Measurements from ENCODE around the gene KCNE2.

KCNE2 gene

GRCh38 chr21:34362136-34362444 is 1.7 kb upstream of the KCNE2 start:
- H3K36me3 ChIP-seq (ENCODE audit: control insufficient read depth in 2 of 2, insufficient read depth in 1 of 2, low read length in 2 of 2) = no peaks in the 10 kb centered on the region
- ChIA-PET POLR2A (no interaction called here), CTCF (interaction anchor here (0.5 to 5.2 kb wide), 31 partner anchors 9 to 1933 kb away, joined by 3 to 41 read pairs (median 4); no protein-coding TSS in a partner anchor)
- no peaks in the 10 kb centered on the region; the same call in 1 of the 2 replicates for H3K9me3 ChIP-seq (ENCODE audit: control insufficient read depth, insufficient read depth, low read depth, low read length)
- H3K4me3 ChIP-seq (ENCODE audit: low read depth, low read length) = no peak overlapping the region
- TF ChIP-seq KLF8 (tag by site-specific recombination; IDR thresholded peaks at IDR 0.05) = no peak
- TF ChIP-seq ZNF157 (tag by site-specific recombination; IDR thresholded peaks at IDR 0.05) = no peak
- TF ChIP-seq YY1 (tag by site-specific recombination; IDR thresholded peaks at IDR 0.05) = peak; percentile 5
- TF ChIP-seq KLF7 (tag by site-specific recombination; IDR thresholded peaks at IDR 0.05; ENCODE audit: borderline replicate concordance) = no peak
- 0 out of 2 replicates have a peak, but pooled peaks have one; percentile 0 for TF ChIP-seq ZNF660 (tag by site-specific recombination; IDR thresholded peaks at IDR 0.05)
- 0 out of 2 replicates have a peak, but pooled peaks have one; percentile 1 for TF ChIP-seq ZNF561 (tag by site-specific recombination; IDR thresholded peaks at IDR 0.05; ENCODE audit: borderline replicate concordance)
- no peak for TF ChIP-seq ZNF449 (tag by site-specific recombination; IDR thresholded peaks at IDR 0.05)
- TF ChIP-seq PRDM10 (tag by site-specific recombination; IDR thresholded peaks at IDR 0.05) = no peak
- no peaks in the 10 kb centered on the region for H3K4me1 ChIP-seq (ENCODE audit: control insufficient read depth, insufficient read depth, low read length)
- no peak overlapping the region for H3K27ac ChIP-seq (ENCODE audit: extremely low read depth, low read depth, low read length)

DNA sequence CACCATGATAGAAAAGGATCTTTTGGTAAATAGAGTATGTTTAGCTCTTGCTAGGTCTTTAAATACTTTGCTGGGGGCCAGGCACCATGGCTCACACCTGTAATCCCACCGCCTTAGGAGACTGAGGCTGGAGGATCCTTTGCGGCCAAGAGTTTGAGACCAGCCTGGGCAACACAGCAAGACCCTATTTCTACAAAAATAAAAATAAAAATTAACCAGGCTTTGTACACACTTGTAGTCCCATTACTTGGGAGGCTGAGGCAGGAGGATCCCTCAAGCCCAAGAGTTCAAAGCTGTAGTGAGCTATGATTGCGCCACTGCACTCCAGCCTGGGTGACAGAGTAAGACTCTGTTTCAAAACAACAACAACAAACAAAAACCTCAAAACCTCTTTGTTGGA is 1.1 kb upstream of the KCNE2 start:
- Histone ChIP-seq H3K27ac (ENCODE audit: extremely low read depth, low read depth, low read length) (no peak overlapping the region), H3K36me3 (ENCODE audit: control insufficient read depth in 2 of 2, insufficient read depth in 1 of 2, low read length in 2 of 2) (no peaks in the 10 kb centered on the region), H3K4me1 (ENCODE audit: control insufficient read depth, insufficient read depth, low read length) (no peaks in the 10 kb centered on the region), H3K4me3 (ENCODE audit: low read depth, low read length) (no peak overlapping the region), H3K9me3 (ENCODE audit: control insufficient read depth, insufficient read depth, low read depth, low read length) (no peaks in the 10 kb centered on the region; the same call in 1 of the 2 replicates)
- ChIA-PET POLR2A (no interaction called here), CTCF (interaction anchor here (0.5 to 5.2 kb wide), 35 partner anchors 8 to 1932 kb away, joined by 3 to 41 read pairs (median 4); no protein-coding TSS in a partner anchor)
- TF ChIP-seq ZNF121 (tag by site-specific recombination; IDR thresholded peaks at IDR 0.05) (peak; percentile 51; the same call in 1 of the 2 replicates), ZNF792 (tag by site-specific recombination; IDR thresholded peaks at IDR 0.05) (no peak)

- Histone ChIP-seq H3K36me3 (ENCODE audit: control insufficient read depth in 2 of 2, insufficient read depth in 1 of 2, low read length in 2 of 2) (no peaks in the 10 kb centered on the region), H3K4me1 (ENCODE audit: control insufficient read depth, insufficient read depth, low read length) (no peaks in the 10 kb centered on the region), H3K4me3 (ENCODE audit: low read depth, low read length) (no peak overlapping the region), H3K9me3 (ENCODE audit: control insufficient read depth, insufficient read depth, low read depth, low read length) (no peaks in the 10 kb centered on the region), H3K27ac (ENCODE audit: extremely low read depth, low read depth, low read length) (no peak overlapping the region)
- ChIA-PET POLR2A (no interaction called here), CTCF (interaction anchor here (1.0 to 1.2 kb wide), 2 partner anchors 17 to 145 kb away, joined by 3 to 4 read pairs; no protein-coding TSS in a partner anchor)
- no peak for TF ChIP-seq ZNF341 (tag by site-specific recombination; IDR thresholded peaks at IDR 0.05; ENCODE audit: low read depth)
- TF ChIP-seq ZNF311 (tag by site-specific recombination; IDR thresholded peaks at IDR 0.05; ENCODE audit: borderline replicate concordance) = no peak
- TF ChIP-seq ZNF138 (tag by site-specific recombination; IDR thresholded peaks at IDR 0.05; ENCODE audit: borderline replicate concordance) = no peak
- TF ChIP-seq, protein P1, sequence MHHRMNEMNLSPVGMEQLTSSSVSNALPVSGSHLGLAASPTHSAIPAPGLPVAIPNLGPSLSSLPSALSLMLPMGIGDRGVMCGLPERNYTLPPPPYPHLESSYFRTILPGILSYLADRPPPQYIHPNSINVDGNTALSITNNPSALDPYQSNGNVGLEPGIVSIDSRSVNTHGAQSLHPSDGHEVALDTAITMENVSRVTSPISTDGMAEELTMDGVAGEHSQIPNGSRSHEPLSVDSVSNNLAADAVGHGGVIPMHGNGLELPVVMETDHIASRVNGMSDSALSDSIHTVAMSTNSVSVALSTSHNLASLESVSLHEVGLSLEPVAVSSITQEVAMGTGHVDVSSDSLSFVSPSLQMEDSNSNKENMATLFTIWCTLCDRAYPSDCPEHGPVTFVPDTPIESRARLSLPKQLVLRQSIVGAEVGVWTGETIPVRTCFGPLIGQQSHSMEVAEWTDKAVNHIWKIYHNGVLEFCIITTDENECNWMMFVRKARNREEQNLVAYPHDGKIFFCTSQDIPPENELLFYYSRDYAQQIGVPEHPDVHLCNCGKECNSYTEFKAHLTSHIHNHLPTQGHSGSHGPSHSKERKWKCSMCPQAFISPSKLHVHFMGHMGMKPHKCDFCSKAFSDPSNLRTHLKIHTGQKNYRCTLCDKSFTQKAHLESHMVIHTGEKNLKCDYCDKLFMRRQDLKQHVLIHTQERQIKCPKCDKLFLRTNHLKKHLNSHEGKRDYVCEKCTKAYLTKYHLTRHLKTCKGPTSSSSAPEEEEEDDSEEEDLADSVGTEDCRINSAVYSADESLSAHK (tag by site-specific recombination; IDR thresholded peaks at IDR 0.05) = no peak
- TF ChIP-seq ZNF175 (tag by site-specific recombination; IDR thresholded peaks at IDR 0.05) = no peak
- no peak for TF ChIP-seq ZNF146 (tag by site-specific recombination; IDR thresholded peaks at IDR 0.05)
- TF ChIP-seq ZNF548 (tag by site-specific recombination; IDR thresholded peaks at IDR 0.05) = no peak
- TF ChIP-seq, protein P2, sequence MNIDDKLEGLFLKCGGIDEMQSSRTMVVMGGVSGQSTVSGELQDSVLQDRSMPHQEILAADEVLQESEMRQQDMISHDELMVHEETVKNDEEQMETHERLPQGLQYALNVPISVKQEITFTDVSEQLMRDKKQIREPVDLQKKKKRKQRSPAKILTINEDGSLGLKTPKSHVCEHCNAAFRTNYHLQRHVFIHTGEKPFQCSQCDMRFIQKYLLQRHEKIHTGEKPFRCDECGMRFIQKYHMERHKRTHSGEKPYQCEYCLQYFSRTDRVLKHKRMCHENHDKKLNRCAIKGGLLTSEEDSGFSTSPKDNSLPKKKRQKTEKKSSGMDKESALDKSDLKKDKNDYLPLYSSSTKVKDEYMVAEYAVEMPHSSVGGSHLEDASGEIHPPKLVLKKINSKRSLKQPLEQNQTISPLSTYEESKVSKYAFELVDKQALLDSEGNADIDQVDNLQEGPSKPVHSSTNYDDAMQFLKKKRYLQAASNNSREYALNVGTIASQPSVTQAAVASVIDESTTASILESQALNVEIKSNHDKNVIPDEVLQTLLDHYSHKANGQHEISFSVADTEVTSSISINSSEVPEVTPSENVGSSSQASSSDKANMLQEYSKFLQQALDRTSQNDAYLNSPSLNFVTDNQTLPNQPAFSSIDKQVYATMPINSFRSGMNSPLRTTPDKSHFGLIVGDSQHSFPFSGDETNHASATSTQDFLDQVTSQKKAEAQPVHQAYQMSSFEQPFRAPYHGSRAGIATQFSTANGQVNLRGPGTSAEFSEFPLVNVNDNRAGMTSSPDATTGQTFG (tag by site-specific recombination; IDR thresholded peaks at IDR 0.05; ENCODE audit: borderline replicate concordance) = no peak
- TF ChIP-seq ZNF223 (tag by site-specific recombination; IDR thresholded peaks at IDR 0.05) = no peak
- TF ChIP-seq, protein P3, sequence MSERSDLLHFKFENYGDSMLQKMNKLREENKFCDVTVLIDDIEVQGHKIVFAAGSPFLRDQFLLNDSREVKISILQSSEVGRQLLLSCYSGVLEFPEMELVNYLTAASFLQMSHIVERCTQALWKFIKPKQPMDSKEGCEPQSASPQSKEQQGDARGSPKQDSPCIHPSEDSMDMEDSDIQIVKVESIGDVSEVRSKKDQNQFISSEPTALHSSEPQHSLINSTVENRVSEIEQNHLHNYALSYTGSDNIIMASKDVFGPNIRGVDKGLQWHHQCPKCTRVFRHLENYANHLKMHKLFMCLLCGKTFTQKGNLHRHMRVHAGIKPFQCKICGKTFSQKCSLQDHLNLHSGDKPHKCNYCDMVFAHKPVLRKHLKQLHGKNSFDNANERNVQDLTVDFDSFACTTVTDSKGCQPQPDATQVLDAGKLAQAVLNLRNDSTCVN (tag by site-specific recombination; optimal IDR thresholded peaks at IDR 0.05) = no peak
- no peak for TF ChIP-seq ZNF433 (tag by site-specific recombination; IDR thresholded peaks at IDR 0.05; ENCODE audit: low read depth)
Measured at GRCh38 chr21:34364921-34365320, 1.1 kb downstream of the KCNE2 start.

Measured in HEK293 (cell line).